Loucy (cell line): ENCODE data around the gene LYRM2.
A peak's percentile ranks its signal among the peaks of the same experiment; 100 is the strongest.
"Not testable (repeated sequence)": the region's sequence is repeated elsewhere in the genome, so short reads cannot be mapped to it uniquely, and the experiment has no call there.

Experiments
- H2AFZ ChIP-seq: fragments of 200-600 bp; sonication (generic); 2 replicates; pipeline ENCODE4 v1.6.0; 2016; ENCODE audit warnings: antibody characterized with exemption, mild to moderate bottlenecking, low read length, moderate library complexity
- H3F3A ChIP-seq: fragments of 200-600 bp; 2 replicates; pipeline ENCODE4 v1.6.0; 2016; ENCODE audit warnings: antibody characterized with exemption, low read depth, mild to moderate bottlenecking
- H3K27me3 ChIP-seq: fragments of 200-600 bp; sonication (generic); 2 replicates; pipeline ENCODE4 v1.6.1; 2014; ENCODE audit warnings: low read length, mild to moderate bottlenecking; ENCODE audit not compliant: insufficient read depth, poor library complexity, severe bottlenecking
- H3K36me3 ChIP-seq: fragments of 200-600 bp; sonication (generic); 2 replicates; pipeline ENCODE4 v1.6.1; 2016; ENCODE audit warnings: low read length; ENCODE audit not compliant: insufficient read depth
- H3K4me1 ChIP-seq: fragments of 200-600 bp; sonication (generic); 2 replicates; pipeline ENCODE4 v1.5.1; 2014; ENCODE audit warnings: low read length, mild to moderate bottlenecking; ENCODE audit not compliant: insufficient read depth, poor library complexity, severe bottlenecking
- H3K4me2 ChIP-seq: fragments of 200-600 bp; sonication (generic); 2 replicates; pipeline ENCODE4 v1.6.0; 2014; ENCODE audit warnings: antibody characterized with exemption, low read length, low read depth, mild to moderate bottlenecking; ENCODE audit not compliant: poor library complexity, severe bottlenecking
- H3K4me3 ChIP-seq: fragments of 200-600 bp; sonication (generic); 2 replicates; pipeline ENCODE4 v1.5.1; 2014; ENCODE audit warnings: low read length, mild to moderate bottlenecking, mixed read lengths; ENCODE audit not compliant: poor library complexity, severe bottlenecking
- H3K79me2 ChIP-seq: fragments of 200-600 bp; sonication (generic); 2 replicates; pipeline ENCODE4 v1.6.1; 2014; ENCODE audit warnings: low read length; ENCODE audit not compliant: insufficient read depth
- H3K9ac ChIP-seq: fragments of 200-600 bp; sonication (generic); 2 replicates; pipeline ENCODE4 v1.6.0; 2014; ENCODE audit warnings: mild to moderate bottlenecking, low read depth, low read length, moderate library complexity; ENCODE audit not compliant: poor library complexity, severe bottlenecking
- H3K9me2 ChIP-seq: fragments of 200-600 bp; sonication (generic); replicated peaks from 2 replicates; pipeline ENCODE4 v1.6.1; 2016; ENCODE audit warnings: low read depth, low read length, mixed read lengths
- H3K9me3 ChIP-seq: fragments of 200-600 bp; sonication (generic); 2 replicates; pipeline ENCODE4 v1.6.1; 2014; ENCODE audit warnings: mild to moderate bottlenecking, antibody characterized with exemption, low read length, low read depth; ENCODE audit not compliant: insufficient read depth
- H4K20me1 ChIP-seq: fragments of 200-600 bp; sonication (generic); 2 replicates; pipeline ENCODE4 v1.6.0; 2014; ENCODE audit warnings: antibody characterized with exemption, low read length, mild to moderate bottlenecking; ENCODE audit not compliant: insufficient read depth, poor library complexity, severe bottlenecking
- EZH2phosphoT487 ChIP-seq: fragments of 200-600 bp; IDR thresholded peaks from 2 replicates; pipeline ENCODE4 v1.6.1; 2018; ENCODE audit warnings: antibody characterized with exemption, mild to moderate bottlenecking, moderate library complexity, borderline replicate concordance
- TF ChIP-seq, protein P1 (sequence below): fragments of 200-600 bp; sonication (generic); conservative IDR thresholded peaks from 2 replicates; pipeline ENCODE4 v1.5.1; 2014; ENCODE audit warnings: mild to moderate bottlenecking, antibody characterized with exemption, low read length

Gene LYRM2

DNA sequence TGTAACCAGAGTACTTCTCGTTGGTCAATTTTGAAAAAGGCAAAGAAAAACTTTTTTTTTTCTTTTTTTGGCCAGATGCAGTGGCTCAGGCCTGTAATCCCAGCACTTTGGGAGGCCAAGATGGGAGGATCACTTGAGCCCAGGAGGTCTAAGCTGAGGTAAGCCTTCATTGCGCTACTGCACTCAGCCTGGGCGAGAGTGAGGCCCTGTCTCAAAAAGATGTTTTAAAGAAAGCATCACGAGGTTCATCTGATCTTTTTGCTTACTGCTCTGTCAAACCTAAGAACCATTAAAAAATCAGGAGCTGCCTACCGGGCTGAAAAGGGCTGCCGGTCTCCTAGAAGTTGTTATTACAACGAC lies 607 bp downstream of the LYRM2 start:
- H3F3A ChIP-seq, result no peaks in the 10 kb centered on the region
- TF ChIP-seq, protein P1, sequence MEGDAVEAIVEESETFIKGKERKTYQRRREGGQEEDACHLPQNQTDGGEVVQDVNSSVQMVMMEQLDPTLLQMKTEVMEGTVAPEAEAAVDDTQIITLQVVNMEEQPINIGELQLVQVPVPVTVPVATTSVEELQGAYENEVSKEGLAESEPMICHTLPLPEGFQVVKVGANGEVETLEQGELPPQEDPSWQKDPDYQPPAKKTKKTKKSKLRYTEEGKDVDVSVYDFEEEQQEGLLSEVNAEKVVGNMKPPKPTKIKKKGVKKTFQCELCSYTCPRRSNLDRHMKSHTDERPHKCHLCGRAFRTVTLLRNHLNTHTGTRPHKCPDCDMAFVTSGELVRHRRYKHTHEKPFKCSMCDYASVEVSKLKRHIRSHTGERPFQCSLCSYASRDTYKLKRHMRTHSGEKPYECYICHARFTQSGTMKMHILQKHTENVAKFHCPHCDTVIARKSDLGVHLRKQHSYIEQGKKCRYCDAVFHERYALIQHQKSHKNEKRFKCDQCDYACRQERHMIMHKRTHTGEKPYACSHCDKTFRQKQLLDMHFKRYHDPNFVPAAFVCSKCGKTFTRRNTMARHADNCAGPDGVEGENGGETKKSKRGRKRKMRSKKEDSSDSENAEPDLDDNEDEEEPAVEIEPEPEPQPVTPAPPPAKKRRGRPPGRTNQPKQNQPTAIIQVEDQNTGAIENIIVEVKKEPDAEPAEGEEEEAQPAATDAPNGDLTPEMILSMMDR, result no peak
- TF ChIP-seq EZH2phosphoT487, result no peak
- peak overlapping the region; percentile 90 for H3K9ac ChIP-seq
- H3K36me3 ChIP-seq, result peaks cover 6% of the 10 kb centered on the region; the same call in 1 of the 2 replicates
- peaks cover 20% of the 10 kb centered on the region for H3K4me1 ChIP-seq
- no peaks in the 10 kb centered on the region for H3K9me3 ChIP-seq
- H3K9me2 ChIP-seq, result no peaks in the 10 kb centered on the region
- no peaks in the 10 kb centered on the region for H4K20me1 ChIP-seq
- no peaks in the 10 kb centered on the region for H3K27me3 ChIP-seq
- H3K4me3 ChIP-seq, result peak overlapping the region; percentile 89
- peak overlapping the region; percentile 95 for H3K4me2 ChIP-seq
- peak overlapping the region; percentile 87 for H2AFZ ChIP-seq
- H3K79me2 ChIP-seq, result peaks cover 15% of the 10 kb centered on the region

DNA sequence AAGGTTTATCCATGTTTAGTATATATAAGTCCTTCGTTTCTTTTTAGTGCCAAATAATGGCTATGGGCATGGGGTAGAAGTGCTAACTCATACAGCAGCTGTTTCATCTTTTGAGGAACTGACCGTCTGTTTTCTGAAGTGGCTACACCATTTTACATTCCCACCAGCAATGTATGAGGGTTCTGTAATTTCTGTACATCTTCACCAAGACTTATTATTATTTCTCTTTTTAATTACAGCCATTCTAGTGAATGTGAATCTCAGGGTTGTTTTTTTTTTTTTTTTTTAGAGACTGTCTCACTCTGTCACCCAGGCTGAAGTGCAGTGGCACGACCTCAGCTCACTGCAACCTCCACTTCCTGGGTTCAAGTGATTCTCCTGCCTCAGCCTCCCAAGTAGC lies 2.1 kb downstream of the LYRM2 start:
- Histone ChIP-seq H3K4me1 (peaks cover 20% of the 10 kb centered on the region), H3K79me2 (peaks cover 15% of the 10 kb centered on the region)
- H3K9me3 ChIP-seq, H4K20me1 ChIP-seq, H3K36me3 ChIP-seq, H3K4me3 ChIP-seq, H3K27me3 ChIP-seq, H3F3A ChIP-seq, H3K9me2 ChIP-seq, H2AFZ ChIP-seq, H3K4me2 ChIP-seq, H3K9ac ChIP-seq: not testable (repeated sequence)

DNA sequence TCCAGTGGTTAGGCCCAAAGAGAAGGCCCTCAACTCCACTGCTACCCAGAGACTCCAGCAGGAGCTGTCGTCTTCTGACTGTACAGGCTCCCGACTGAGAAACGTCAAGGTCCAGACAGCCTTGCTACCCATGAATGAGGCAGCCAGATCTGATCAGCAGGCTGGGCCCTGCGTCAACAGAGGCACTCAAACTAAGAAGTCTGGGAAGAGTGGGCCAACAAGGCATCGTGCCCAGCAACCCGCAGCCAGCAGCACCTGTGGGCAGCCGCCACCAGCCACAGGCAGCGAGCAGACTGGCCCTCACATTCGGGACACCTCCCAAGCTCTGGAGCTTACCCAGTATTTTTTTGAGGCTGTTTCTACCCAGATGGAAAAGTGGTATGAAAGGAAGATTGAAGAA lies 8.1 kb downstream of the LYRM2 start:
- Histone ChIP-seq H4K20me1 (no peaks in the 10 kb centered on the region), H3K27me3 (no peaks in the 10 kb centered on the region), H3K36me3 (no peaks in the 10 kb centered on the region), H3K9me3 (no peaks in the 10 kb centered on the region), H3K4me2 (no peak overlapping the region), H3K4me1 (no peaks in the 10 kb centered on the region), H3K4me3 (no peak overlapping the region), H3F3A (no peaks in the 10 kb centered on the region), H3K79me2 (no peaks in the 10 kb centered on the region), H2AFZ (no peak overlapping the region), H3K9ac (no peak overlapping the region), H3K9me2 (no peaks in the 10 kb centered on the region)
- TF ChIP-seq EZH2phosphoT487, result no peak
- TF ChIP-seq, protein P1, result no peak

DNA sequence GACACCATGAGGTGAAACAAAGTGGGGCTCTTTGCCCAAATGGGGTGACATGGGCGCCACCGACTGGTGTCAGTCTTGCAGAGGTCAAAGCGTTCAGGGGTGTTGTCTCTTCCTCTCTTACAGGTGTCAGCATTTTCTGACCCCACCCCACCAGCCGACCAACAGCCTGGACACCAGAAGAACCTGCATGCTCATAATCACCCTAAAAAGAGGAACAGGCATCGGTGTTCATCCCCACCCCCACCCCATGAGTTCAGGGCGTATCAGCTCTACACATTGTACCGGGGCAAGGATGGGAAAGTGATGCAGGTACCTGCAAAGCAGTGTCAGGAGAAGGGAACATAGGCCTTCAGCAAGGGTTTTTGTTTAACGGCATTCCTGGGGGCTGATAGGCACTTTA lies 14.8 kb downstream of the LYRM2 start:
- no peaks in the 10 kb centered on the region for H3F3A ChIP-seq
- no peaks in the 10 kb centered on the region for H3K36me3 ChIP-seq
- no peak overlapping the region for H3K4me2 ChIP-seq
- TF ChIP-seq EZH2phosphoT487, result no peak
- TF ChIP-seq, protein P1, result no peak
- no peak overlapping the region for H2AFZ ChIP-seq
- no peaks in the 10 kb centered on the region for H4K20me1 ChIP-seq
- no peaks in the 10 kb centered on the region for H3K27me3 ChIP-seq
- H3K9me2 ChIP-seq, result no peaks in the 10 kb centered on the region
- no peaks in the 10 kb centered on the region for H3K9me3 ChIP-seq
- H3K4me3 ChIP-seq, result no peak overlapping the region
- H3K4me1 ChIP-seq, result no peaks in the 10 kb centered on the region
- no peaks in the 10 kb centered on the region for H3K79me2 ChIP-seq
- H3K9ac ChIP-seq, result no peak overlapping the region
